Measurements from ENCODE around the gene OR10V1.

OR10V1 gene

GRCh38 chr11:59746111-59746510 lies 32.5 kb upstream of the OR10V1 start:
- ATAC-seq, result no peak
- TF ChIP-seq SNAI2 (CRISPR knock-in tag; IDR thresholded peaks at IDR 0.05) (no peak), CSDC2 (CRISPR knock-in tag; IDR thresholded peaks at IDR 0.05) (no peak), PPARA (CRISPR knock-in tag; IDR thresholded peaks at IDR 0.05; ENCODE audit: borderline replicate concordance) (no peak), ZFP3 (CRISPR knock-in tag; IDR thresholded peaks at IDR 0.05) (no peak), ARNTL (CRISPR knock-in tag; IDR thresholded peaks at IDR 0.05; ENCODE audit: borderline replicate concordance, low read depth) (no peak), ZNF8 (CRISPR knock-in tag; IDR thresholded peaks at IDR 0.05) (no peak), GLIS3 (CRISPR knock-in tag; IDR thresholded peaks at IDR 0.05) (no peak), ZNF565 (CRISPR knock-in tag; conservative IDR thresholded peaks at IDR 0.05; ENCODE audit: low read depth) (no peak), TSHZ2 (CRISPR knock-in tag; IDR thresholded peaks at IDR 0.05) (no peak), BACH2 (CRISPR knock-in tag; IDR thresholded peaks at IDR 0.05; ENCODE audit: borderline replicate concordance) (no peak), RARB (CRISPR knock-in tag; IDR thresholded peaks at IDR 0.05) (no peak), OSR1 (CRISPR knock-in tag; IDR thresholded peaks at IDR 0.05) (no peak), ZNF70 (CRISPR knock-in tag; IDR thresholded peaks at IDR 0.05) (no peak), ISL1 (CRISPR knock-in tag; IDR thresholded peaks at IDR 0.05) (no peak), ZC3H10 (CRISPR knock-in tag; IDR thresholded peaks at IDR 0.05) (no peak), PATZ1 (CRISPR knock-in tag; IDR thresholded peaks at IDR 0.05; ENCODE audit: borderline replicate concordance) (no peak), ZFP30 (CRISPR knock-in tag; IDR thresholded peaks at IDR 0.05) (no peak)
- TF ChIP-seq, protein P1, sequence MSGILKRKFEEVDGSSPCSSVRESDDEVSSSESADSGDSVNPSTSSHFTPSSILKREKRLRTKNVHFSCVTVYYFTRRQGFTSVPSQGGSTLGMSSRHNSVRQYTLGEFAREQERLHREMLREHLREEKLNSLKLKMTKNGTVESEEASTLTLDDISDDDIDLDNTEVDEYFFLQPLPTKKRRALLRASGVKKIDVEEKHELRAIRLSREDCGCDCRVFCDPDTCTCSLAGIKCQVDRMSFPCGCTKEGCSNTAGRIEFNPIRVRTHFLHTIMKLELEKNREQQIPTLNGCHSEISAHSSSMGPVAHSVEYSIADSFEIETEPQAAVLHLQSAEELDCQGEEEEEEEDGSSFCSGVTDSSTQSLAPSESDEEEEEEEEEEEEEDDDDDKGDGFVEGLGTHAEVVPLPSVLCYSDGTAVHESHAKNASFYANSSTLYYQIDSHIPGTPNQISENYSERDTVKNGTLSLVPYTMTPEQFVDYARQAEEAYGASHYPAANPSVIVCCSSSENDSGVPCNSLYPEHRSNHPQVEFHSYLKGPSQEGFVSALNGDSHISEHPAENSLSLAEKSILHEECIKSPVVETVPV (CRISPR knock-in tag; IDR thresholded peaks at IDR 0.05), result no peak
- TF ChIP-seq, protein P2, sequence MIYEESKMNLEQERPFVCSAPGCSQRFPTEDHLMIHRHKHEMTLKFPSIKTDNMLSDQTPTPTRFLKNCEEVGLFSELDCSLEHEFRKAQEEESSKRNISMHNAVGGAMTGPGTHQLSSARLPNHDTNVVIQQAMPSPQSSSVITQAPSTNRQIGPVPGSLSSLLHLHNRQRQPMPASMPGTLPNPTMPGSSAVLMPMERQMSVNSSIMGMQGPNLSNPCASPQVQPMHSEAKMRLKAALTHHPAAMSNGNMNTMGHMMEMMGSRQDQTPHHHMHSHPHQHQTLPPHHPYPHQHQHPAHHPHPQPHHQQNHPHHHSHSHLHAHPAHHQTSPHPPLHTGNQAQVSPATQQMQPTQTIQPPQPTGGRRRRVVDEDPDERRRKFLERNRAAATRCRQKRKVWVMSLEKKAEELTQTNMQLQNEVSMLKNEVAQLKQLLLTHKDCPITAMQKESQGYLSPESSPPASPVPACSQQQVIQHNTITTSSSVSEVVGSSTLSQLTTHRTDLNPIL (CRISPR knock-in tag; IDR thresholded peaks at IDR 0.05; ENCODE audit: low read depth), result no peak
- TF ChIP-seq, protein P3, sequence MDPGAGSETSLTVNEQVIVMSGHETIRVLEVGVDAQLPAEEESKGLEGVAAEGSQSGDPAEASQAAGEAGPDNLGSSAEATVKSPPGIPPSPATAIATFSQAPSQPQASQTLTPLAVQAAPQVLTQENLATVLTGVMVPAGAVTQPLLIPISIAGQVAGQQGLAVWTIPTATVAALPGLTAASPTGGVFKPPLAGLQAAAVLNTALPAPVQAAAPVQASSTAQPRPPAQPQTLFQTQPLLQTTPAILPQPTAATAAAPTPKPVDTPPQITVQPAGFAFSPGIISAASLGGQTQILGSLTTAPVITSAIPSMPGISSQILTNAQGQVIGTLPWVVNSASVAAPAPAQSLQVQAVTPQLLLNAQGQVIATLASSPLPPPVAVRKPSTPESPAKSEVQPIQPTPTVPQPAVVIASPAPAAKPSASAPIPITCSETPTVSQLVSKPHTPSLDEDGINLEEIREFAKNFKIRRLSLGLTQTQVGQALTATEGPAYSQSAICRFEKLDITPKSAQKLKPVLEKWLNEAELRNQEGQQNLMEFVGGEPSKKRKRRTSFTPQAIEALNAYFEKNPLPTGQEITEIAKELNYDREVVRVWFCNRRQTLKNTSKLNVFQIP (CRISPR knock-in tag; IDR thresholded peaks at IDR 0.05; ENCODE audit: borderline replicate concordance, low read depth), result no peak

DNA sequence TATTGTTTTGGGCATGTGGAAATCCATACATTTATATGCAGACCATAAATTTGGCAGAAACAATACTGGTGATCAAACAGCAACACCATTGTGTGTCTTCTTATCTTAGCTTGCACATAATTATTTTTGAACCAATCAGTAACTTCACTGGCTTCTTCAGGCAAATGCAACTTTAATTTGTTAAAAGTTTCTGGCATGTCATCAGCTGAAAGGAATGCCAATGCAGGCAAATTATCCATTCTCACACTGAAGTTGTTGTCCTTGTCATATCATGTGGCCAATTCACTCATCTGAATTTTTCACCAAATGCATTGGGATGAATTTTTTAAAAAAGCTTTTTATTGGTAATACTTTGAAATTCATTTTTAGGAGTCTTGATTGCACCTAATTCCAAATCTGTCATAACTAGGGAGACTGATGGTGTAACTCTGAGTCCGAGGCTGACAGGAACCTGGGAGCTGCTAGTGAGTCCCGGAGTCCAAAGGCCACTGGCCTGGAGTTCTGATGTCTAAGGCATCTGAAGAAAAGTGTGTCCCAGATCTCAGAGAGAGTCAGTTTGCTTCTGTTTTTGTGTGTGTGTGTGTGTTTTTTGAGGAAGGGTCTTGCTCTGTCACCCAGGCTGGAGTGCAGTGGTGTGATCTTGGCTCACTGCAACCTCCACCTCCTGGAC lies 17.4 kb upstream of the OR10V1 start:
- no peak for TF ChIP-seq ZFP3 (CRISPR knock-in tag; IDR thresholded peaks at IDR 0.05)
- no peak for TF ChIP-seq ZFP30 (CRISPR knock-in tag; IDR thresholded peaks at IDR 0.05)
- TF ChIP-seq, protein P3 (CRISPR knock-in tag; IDR thresholded peaks at IDR 0.05; ENCODE audit: borderline replicate concordance, low read depth), result no peak
- TF ChIP-seq ZC3H10 (CRISPR knock-in tag; IDR thresholded peaks at IDR 0.05), result no peak
- TF ChIP-seq, protein P2 (CRISPR knock-in tag; IDR thresholded peaks at IDR 0.05; ENCODE audit: low read depth), result no peak
- no peak for TF ChIP-seq RARB (CRISPR knock-in tag; IDR thresholded peaks at IDR 0.05)
- TF ChIP-seq ZNF8 (CRISPR knock-in tag; IDR thresholded peaks at IDR 0.05), result no peak
- no peak for TF ChIP-seq ESRRG (CRISPR knock-in tag; IDR thresholded peaks at IDR 0.05)
- TF ChIP-seq, protein P1 (CRISPR knock-in tag; IDR thresholded peaks at IDR 0.05), result no peak
- TF ChIP-seq ZNF70 (CRISPR knock-in tag; IDR thresholded peaks at IDR 0.05), result no peak
- TF ChIP-seq BACH2 (CRISPR knock-in tag; IDR thresholded peaks at IDR 0.05; ENCODE audit: borderline replicate concordance), result no peak
- no peak for TF ChIP-seq PPARA (CRISPR knock-in tag; IDR thresholded peaks at IDR 0.05; ENCODE audit: borderline replicate concordance)
- no peak for TF ChIP-seq ISL1 (CRISPR knock-in tag; IDR thresholded peaks at IDR 0.05)
- no peak for ATAC-seq
